A673 (cell line): Measurements from ENCODE around the gene HOXD4.

ENCODE experiments used
- EZH2 ChIP-seq: fragments of 200-600 bp; sonication (generic); IDR thresholded peaks from 2 replicates; pipeline ENCODE4 v1.6.1; 2017; ENCODE audit warnings: borderline replicate concordance, low read depth, mild to moderate bottlenecking, mixed read lengths, antibody characterized with exemption, low read length; ENCODE audit not compliant: poor library complexity, severe bottlenecking
- TF ChIP-seq, protein P1 (sequence below): fragments of 300-800, 200-600 bp; sonication (generic); conservative IDR thresholded peaks from 2 replicates; pipeline ENCODE4 v1.5.1; 2017; ENCODE audit warnings: low read depth, mild to moderate bottlenecking, antibody characterized with exemption, low read length, moderate library complexity, mixed read lengths

DNA sequence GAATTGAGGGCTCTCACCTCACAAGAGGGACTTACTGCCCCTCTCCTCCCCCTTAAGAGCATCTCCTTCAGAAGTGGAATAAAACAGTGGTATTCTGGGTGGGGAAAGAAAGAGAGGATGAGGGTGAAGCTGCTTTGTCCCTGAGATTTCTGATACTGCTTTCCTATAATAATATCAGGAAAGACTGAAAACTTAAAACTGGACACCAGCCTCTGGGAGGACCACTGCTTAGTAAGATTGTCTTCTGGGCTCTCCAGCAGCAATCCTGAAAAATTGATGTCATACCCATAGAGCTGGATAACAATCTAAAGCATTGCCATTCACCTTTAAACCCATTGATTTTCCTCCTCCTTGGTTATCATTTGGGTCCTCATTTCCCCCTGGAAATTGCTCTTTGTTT is 4.7 kb upstream of the HOXD4 start:
- TF ChIP-seq, protein P1, sequence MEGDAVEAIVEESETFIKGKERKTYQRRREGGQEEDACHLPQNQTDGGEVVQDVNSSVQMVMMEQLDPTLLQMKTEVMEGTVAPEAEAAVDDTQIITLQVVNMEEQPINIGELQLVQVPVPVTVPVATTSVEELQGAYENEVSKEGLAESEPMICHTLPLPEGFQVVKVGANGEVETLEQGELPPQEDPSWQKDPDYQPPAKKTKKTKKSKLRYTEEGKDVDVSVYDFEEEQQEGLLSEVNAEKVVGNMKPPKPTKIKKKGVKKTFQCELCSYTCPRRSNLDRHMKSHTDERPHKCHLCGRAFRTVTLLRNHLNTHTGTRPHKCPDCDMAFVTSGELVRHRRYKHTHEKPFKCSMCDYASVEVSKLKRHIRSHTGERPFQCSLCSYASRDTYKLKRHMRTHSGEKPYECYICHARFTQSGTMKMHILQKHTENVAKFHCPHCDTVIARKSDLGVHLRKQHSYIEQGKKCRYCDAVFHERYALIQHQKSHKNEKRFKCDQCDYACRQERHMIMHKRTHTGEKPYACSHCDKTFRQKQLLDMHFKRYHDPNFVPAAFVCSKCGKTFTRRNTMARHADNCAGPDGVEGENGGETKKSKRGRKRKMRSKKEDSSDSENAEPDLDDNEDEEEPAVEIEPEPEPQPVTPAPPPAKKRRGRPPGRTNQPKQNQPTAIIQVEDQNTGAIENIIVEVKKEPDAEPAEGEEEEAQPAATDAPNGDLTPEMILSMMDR, result no peak
- no peak for TF ChIP-seq EZH2
